Measurements from ENCODE around the gene C12orf42. TPM values are rescaled to one million over a fixed set of nuclear protein-coding genes. Genes with fewer than 3 reads are reported as not detected.

C12orf42 gene
- total RNA-seq, 1 experiment from 2014 or later, result not detected

DNA sequence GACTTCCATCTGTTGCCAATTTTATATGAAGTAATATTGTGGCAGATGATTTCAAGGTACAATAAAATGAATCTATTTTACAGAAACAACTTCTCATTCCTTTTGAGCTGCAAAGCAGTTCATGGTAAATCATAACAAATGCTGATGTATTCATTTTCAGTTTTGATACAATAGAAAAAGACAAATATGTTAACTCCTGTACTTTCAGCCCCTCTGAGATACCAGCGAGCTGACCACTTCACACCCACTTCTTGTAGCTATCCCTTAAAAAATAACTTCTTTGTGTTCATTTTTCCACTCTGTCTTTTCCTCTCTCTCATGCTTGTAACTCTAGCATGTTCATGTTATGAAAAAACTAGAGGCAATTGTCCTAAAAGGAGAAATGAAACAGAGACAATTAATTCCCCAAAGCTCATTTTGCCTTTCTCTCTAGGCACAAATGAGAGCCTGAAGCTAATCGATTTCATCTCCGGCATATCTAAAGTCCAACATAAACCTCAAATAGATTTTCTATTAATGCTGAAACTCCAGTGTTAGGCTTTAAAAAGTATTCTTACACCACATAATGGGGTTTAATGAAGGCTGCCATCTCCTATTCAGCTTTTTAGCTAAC lies 182.9 kb downstream of the C12orf42 start:
- intact Hi-C loops (cut with micrococcal nuclease), result no loop called here
- peaks cover 17% of the 10 kb centered on the region for H3K27me3 ChIP-seq (ENCODE audit: low read length)
- BruUV-seq (replicated peaks), result no TSS peak
- H3K79me2 ChIP-seq (ENCODE audit: low read length), result no peaks in the 10 kb centered on the region
- no peaks in the 10 kb centered on the region for H3K4me1 ChIP-seq (ENCODE audit: insufficient read depth, low read length)
- H3F3A ChIP-seq (ENCODE audit: low read length, unreplicated experiment), result no peaks in the 10 kb centered on the region
- H3K4me3 ChIP-seq (ENCODE audit: low read length), result no peak overlapping the region
- H3K9me2 ChIP-seq (replicated peaks; ENCODE audit: low read length), result no peaks in the 10 kb centered on the region
- H3K27ac ChIP-seq (ENCODE audit: low read length), result no peak overlapping the region
- DNase-seq, result no peak
- CTCF ChIA-PET, result no interaction called here
- POLR2A ChIA-PET (ENCODE audit: unreplicated experiment), result no interaction called here
- no peak overlapping the region for H3K4me2 ChIP-seq (ENCODE audit: low read length)
- no peaks in the 10 kb centered on the region for H3K9me3 ChIP-seq (ENCODE audit: low read length)
- H2AFZ ChIP-seq (ENCODE audit: low read length), result no peak overlapping the region
- H4K20me1 ChIP-seq (ENCODE audit: low read length), result no peaks in the 10 kb centered on the region
- no peak for ATAC-seq
- no peaks in the 10 kb centered on the region for H3K36me3 ChIP-seq (ENCODE audit: low read depth, low read length)
- TF ChIP-seq EZH2phosphoT487 (IDR thresholded peaks at IDR 0.05; ENCODE audit: borderline replicate concordance, low read length) (no peak), EZH2 (IDR thresholded peaks at IDR 0.05; ENCODE audit: low read length, unreplicated experiment) (no peak)
- TF ChIP-seq, protein P1, sequence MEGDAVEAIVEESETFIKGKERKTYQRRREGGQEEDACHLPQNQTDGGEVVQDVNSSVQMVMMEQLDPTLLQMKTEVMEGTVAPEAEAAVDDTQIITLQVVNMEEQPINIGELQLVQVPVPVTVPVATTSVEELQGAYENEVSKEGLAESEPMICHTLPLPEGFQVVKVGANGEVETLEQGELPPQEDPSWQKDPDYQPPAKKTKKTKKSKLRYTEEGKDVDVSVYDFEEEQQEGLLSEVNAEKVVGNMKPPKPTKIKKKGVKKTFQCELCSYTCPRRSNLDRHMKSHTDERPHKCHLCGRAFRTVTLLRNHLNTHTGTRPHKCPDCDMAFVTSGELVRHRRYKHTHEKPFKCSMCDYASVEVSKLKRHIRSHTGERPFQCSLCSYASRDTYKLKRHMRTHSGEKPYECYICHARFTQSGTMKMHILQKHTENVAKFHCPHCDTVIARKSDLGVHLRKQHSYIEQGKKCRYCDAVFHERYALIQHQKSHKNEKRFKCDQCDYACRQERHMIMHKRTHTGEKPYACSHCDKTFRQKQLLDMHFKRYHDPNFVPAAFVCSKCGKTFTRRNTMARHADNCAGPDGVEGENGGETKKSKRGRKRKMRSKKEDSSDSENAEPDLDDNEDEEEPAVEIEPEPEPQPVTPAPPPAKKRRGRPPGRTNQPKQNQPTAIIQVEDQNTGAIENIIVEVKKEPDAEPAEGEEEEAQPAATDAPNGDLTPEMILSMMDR (conservative IDR thresholded peaks at IDR 0.05; ENCODE audit: low read depth, low read length), result no peak
- H3K9ac ChIP-seq (ENCODE audit: low read length), result no peak overlapping the region

DNA sequence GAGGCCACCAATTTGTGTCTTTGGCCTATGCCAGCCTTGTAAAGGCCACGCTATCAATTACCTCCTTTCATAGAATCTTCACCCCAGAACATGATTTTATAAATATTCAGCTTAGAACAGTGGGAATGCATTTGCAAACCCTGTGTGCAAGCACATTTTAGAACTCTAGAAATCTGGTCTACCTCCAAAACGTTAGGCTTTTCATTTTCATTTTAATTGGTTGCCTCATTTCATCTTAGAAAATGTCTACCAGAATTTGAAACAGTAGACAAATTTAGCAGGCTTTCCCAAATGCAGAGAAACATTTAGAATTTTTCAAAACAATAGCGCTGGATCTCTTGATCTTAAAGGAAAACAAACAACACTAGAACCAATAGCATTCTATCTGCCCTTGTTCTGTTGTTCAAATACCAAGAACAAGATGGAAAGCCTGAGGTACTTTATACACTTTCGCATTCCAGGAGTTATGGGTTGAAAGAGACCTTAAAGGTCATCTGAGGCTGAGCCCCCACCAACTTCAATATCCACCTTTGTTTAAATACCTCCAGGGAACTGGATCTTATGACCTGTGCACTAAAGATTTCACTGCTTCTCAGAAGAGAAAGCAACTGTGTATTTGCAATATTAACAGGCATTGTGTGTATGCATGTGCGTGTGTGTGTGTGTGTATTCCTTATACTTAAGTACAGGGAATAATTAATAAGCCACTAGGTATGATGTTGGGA lies 185.1 kb downstream of the C12orf42 start:
- H3K9me2 ChIP-seq (replicated peaks; ENCODE audit: low read length), result no peaks in the 10 kb centered on the region
- ATAC-seq (no peak), DNase-seq (no peak)
- no peaks in the 10 kb centered on the region for H3K79me2 ChIP-seq (ENCODE audit: low read length)
- no peaks in the 10 kb centered on the region for H4K20me1 ChIP-seq (ENCODE audit: low read length)
- ChIA-PET POLR2A (ENCODE audit: unreplicated experiment) (no interaction called here), CTCF (no interaction called here)
- H3K4me1 ChIP-seq (ENCODE audit: insufficient read depth, low read length), result no peaks in the 10 kb centered on the region
- TF ChIP-seq EZH2 (IDR thresholded peaks at IDR 0.05; ENCODE audit: low read length, unreplicated experiment), result no peak
- no peak for TF ChIP-seq EZH2phosphoT487 (IDR thresholded peaks at IDR 0.05; ENCODE audit: borderline replicate concordance, low read length)
- TF ChIP-seq, protein P1 (conservative IDR thresholded peaks at IDR 0.05; ENCODE audit: low read depth, low read length), result no peak
- H3K36me3 ChIP-seq (ENCODE audit: low read depth, low read length), result no peaks in the 10 kb centered on the region
- no peak overlapping the region for H3K27ac ChIP-seq (ENCODE audit: low read length)
- H3K9ac ChIP-seq (ENCODE audit: low read length), result no peak overlapping the region
- intact Hi-C loops (cut with micrococcal nuclease), result no loop called here
- H3K9me3 ChIP-seq (ENCODE audit: low read length), result no peaks in the 10 kb centered on the region
- no peaks in the 10 kb centered on the region for H3F3A ChIP-seq (ENCODE audit: low read length, unreplicated experiment)
- peaks cover 17% of the 10 kb centered on the region for H3K27me3 ChIP-seq (ENCODE audit: low read length)
- no peak overlapping the region for H3K4me2 ChIP-seq (ENCODE audit: low read length)
- no TSS peak for BruUV-seq (replicated peaks)
- no peak overlapping the region for H3K4me3 ChIP-seq (ENCODE audit: low read length)
- no peak overlapping the region for H2AFZ ChIP-seq (ENCODE audit: low read length)

DNA sequence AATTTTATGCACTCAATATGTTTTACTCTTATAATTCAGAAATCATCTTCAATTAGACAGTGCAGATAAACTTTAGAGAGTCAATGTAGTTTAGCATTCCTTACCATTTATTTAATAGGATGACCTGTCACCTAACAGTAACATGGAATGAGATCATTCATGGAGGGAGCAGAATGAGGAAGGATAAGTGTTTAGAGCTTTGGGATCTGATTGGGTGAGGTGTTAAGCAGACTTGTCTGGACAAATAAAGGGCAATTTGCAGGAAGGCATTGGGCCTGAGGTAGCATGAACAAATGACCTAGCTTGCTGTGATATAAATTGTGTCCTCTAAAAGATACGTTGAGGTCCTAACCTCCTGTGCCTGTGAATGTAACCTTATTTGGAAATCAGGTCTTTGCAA lies 187.4 kb downstream of the C12orf42 start:
- POLR2A ChIA-PET (ENCODE audit: unreplicated experiment), result no interaction called here
- no peak for TF ChIP-seq EZH2 (IDR thresholded peaks at IDR 0.05; ENCODE audit: low read length, unreplicated experiment)
- TF ChIP-seq EZH2phosphoT487 (IDR thresholded peaks at IDR 0.05; ENCODE audit: borderline replicate concordance, low read length), result no peak
- TF ChIP-seq, protein P1 (conservative IDR thresholded peaks at IDR 0.05; ENCODE audit: low read depth, low read length), result no peak
- ATAC-seq, result no peak

More for the DNA sequence above, 187.4 kb downstream of the C12orf42 start:
- intact Hi-C loops (cut with micrococcal nuclease), result no loop called here
- CTCF ChIA-PET, result no interaction called here
- no peak overlapping the region for H3K27ac ChIP-seq (ENCODE audit: low read length)
- no peak overlapping the region for H2AFZ ChIP-seq (ENCODE audit: low read length)
- no peak overlapping the region for H3K4me3 ChIP-seq (ENCODE audit: low read length)
- peaks cover 8% of the 10 kb centered on the region; the same call in 1 of the 2 replicates for H3K27me3 ChIP-seq (ENCODE audit: low read length)
- H3K9me2 ChIP-seq (replicated peaks; ENCODE audit: low read length), result no peaks in the 10 kb centered on the region
- H3K79me2 ChIP-seq (ENCODE audit: low read length), result no peaks in the 10 kb centered on the region
- no peaks in the 10 kb centered on the region for H3F3A ChIP-seq (ENCODE audit: low read length, unreplicated experiment)
- H4K20me1 ChIP-seq (ENCODE audit: low read length), result no peaks in the 10 kb centered on the region
- no peaks in the 10 kb centered on the region for H3K4me1 ChIP-seq (ENCODE audit: insufficient read depth, low read length)
- no peak overlapping the region for H3K4me2 ChIP-seq (ENCODE audit: low read length)
- no peaks in the 10 kb centered on the region for H3K9me3 ChIP-seq (ENCODE audit: low read length)
- H3K9ac ChIP-seq (ENCODE audit: low read length), result no peak overlapping the region
- H3K36me3 ChIP-seq (ENCODE audit: low read depth, low read length), result no peaks in the 10 kb centered on the region
- no TSS peak for BruUV-seq (replicated peaks)
- no peak for DNase-seq
